ENCODE measurements around the gene USP49. TPM values are rescaled to one million over a fixed set of nuclear protein-coding genes. Genes with fewer than 3 reads are reported as not detected.

USP49 gene
- total and polyA plus RNA-seq, 2 of the 13 experiments (the other 11 are each of a cell fraction or from before 2014, with no cell fraction given), result 2.9 to 4.3 TPM

DNA sequence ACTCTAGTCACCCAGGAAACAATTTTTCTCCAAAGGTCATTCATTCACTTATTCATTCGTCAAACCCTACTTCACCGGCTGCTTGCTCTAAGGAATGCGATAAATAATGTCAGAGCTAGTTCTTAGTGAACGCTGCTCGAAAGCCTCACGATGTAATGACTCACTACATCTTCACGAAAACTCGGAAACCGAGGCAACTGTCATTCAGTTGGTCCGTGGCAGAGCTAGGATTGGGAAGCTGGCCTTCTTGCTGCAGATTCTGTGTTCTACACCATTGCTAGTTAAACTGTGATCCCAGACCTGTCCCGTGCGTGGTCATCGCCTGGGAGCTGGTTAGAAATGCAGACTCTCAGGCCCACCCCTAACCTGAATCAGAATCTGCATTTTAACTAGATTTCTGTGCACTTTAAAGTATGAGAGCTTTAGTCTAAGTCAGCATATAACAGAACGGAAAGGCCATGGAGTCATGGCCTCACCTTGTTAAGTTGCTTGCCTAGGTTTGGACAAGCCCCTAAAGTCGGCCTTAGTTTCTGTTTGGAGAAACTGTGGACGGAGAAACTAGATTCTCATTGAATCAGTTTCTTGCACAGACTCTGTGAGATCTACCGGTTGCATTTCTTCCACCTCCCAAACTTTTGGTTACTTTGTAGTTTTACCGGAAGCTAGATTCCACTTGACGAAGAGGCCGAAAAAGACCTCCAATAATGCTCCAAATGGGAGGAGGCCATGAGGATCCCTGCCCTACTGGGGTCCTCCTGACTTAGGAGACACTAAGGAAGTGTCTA lies 47.1 kb upstream of the USP49 start (continued):
- TF ChIP-seq PRDM15 (CRISPR knock-in tag; IDR thresholded peaks at IDR 0.05), result peak; percentile 6; the same call in 1 of the 2 replicates
- TF ChIP-seq ZNF547 (CRISPR knock-in tag; IDR thresholded peaks at IDR 0.05), result no peak
- TF ChIP-seq SKI (IDR thresholded peaks at IDR 0.05; ENCODE audit: partially characterized antibody), result no peak
- TF ChIP-seq LBX2 (CRISPR knock-in tag; IDR thresholded peaks at IDR 0.05; ENCODE audit: borderline replicate concordance), result no peak
- 0 out of 2 replicates have a peak, but pooled peaks have one; percentile 19 for TF ChIP-seq RELA (CRISPR knock-in tag; IDR thresholded peaks at IDR 0.05)
- no peak for TF ChIP-seq POLR2AphosphoS2 (IDR thresholded peaks at IDR 0.05; ENCODE audit: low read depth, low read length)
- TF ChIP-seq, protein P1, sequence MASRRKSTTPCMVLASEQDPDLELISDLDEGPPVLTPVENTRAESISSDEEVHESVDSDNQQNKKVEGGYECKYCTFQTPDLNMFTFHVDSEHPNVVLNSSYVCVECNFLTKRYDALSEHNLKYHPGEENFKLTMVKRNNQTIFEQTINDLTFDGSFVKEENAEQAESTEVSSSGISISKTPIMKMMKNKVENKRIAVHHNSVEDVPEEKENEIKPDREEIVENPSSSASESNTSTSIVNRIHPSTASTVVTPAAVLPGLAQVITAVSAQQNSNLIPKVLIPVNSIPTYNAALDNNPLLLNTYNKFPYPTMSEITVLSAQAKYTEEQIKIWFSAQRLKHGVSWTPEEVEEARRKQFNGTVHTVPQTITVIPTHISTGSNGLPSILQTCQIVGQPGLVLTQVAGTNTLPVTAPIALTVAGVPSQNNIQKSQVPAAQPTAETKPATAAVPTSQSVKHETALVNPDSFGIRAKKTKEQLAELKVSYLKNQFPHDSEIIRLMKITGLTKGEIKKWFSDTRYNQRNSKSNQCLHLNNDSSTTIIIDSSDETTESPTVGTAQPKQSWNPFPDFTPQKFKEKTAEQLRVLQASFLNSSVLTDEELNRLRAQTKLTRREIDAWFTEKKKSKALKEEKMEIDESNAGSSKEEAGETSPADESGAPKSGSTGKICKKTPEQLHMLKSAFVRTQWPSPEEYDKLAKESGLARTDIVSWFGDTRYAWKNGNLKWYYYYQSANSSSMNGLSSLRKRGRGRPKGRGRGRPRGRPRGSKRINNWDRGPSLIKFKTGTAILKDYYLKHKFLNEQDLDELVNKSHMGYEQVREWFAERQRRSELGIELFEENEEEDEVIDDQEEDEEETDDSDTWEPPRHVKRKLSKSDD (CRISPR knock-in tag; IDR thresholded peaks at IDR 0.05; ENCODE audit: low read depth), result 0 out of 2 replicates have a peak, but pooled peaks have one; percentile 3
- TF ChIP-seq TBP (CRISPR knock-in tag; IDR thresholded peaks at IDR 0.05), result no peak
- TF ChIP-seq SRY (CRISPR knock-in tag; IDR thresholded peaks at IDR 0.05), result 0 out of 2 replicates have a peak, but pooled peaks have one; percentile 17
- no peak for TF ChIP-seq ZBTB46 (CRISPR knock-in tag; IDR thresholded peaks at IDR 0.05; ENCODE audit: borderline replicate concordance)
- TF ChIP-seq, protein P2, sequence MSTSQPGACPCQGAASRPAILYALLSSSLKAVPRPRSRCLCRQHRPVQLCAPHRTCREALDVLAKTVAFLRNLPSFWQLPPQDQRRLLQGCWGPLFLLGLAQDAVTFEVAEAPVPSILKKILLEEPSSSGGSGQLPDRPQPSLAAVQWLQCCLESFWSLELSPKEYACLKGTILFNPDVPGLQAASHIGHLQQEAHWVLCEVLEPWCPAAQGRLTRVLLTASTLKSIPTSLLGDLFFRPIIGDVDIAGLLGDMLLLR (CRISPR knock-in tag; IDR thresholded peaks at IDR 0.05), result 0 out of 2 replicates have a peak, but pooled peaks have one; percentile 70
- peak; percentile 34; the same call in 1 of the 2 replicates for TF ChIP-seq KMT2B (CRISPR knock-in tag; IDR thresholded peaks at IDR 0.05)
- TF ChIP-seq, protein P3, sequence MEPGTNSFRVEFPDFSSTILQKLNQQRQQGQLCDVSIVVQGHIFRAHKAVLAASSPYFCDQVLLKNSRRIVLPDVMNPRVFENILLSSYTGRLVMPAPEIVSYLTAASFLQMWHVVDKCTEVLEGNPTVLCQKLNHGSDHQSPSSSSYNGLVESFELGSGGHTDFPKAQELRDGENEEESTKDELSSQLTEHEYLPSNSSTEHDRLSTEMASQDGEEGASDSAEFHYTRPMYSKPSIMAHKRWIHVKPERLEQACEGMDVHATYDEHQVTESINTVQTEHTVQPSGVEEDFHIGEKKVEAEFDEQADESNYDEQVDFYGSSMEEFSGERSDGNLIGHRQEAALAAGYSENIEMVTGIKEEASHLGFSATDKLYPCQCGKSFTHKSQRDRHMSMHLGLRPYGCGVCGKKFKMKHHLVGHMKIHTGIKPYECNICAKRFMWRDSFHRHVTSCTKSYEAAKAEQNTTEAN (CRISPR knock-in tag; conservative IDR thresholded peaks at IDR 0.05), result no peak
- TF ChIP-seq SOX6 (IDR thresholded peaks at IDR 0.05), result no peak
- 0 out of 2 replicates have a peak, but pooled peaks have one; percentile 5 for TF ChIP-seq SOX6 (CRISPR knock-in tag; IDR thresholded peaks at IDR 0.05)
